NCI-H1105 treated with DMSO at 0.1 percent for 48 hours (cell line): Measurements from ENCODE around the gene ESRRB.

Experiments used
- DNase-seq: peaks from one replicate; lab custom pipeline; 2025; lab: John Stamatoyannopoulos, UW

Gene ESRRB

GRCh38 chr14:76407449-76408150 is 31.7 kb downstream of the ESRRB start:
- DNase-seq: no peak

DNA sequence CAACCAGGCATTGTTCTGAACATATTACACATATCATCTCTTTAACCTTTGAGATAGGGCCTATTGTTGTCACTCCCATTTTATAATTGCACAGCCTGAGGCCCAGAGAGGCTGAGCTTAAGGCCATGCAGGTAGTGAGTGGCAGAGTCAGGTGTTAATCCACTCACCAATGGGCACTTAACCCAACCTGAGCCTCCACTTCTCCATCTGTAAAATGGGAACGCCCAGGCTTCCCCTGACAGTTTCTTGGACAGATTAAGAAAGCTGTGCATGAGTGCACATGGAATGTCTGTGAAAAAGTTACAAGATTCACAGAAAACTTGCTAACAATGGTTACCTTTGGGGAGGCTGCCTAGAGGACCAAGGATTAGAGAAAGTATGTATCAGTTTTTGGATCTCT is 32.9 kb downstream of the ESRRB start:
- no peak for DNase-seq

GRCh38 chr14:76412501-76412900 is 36.6 kb downstream of the ESRRB start:
- DNase-seq: no peak

DNA sequence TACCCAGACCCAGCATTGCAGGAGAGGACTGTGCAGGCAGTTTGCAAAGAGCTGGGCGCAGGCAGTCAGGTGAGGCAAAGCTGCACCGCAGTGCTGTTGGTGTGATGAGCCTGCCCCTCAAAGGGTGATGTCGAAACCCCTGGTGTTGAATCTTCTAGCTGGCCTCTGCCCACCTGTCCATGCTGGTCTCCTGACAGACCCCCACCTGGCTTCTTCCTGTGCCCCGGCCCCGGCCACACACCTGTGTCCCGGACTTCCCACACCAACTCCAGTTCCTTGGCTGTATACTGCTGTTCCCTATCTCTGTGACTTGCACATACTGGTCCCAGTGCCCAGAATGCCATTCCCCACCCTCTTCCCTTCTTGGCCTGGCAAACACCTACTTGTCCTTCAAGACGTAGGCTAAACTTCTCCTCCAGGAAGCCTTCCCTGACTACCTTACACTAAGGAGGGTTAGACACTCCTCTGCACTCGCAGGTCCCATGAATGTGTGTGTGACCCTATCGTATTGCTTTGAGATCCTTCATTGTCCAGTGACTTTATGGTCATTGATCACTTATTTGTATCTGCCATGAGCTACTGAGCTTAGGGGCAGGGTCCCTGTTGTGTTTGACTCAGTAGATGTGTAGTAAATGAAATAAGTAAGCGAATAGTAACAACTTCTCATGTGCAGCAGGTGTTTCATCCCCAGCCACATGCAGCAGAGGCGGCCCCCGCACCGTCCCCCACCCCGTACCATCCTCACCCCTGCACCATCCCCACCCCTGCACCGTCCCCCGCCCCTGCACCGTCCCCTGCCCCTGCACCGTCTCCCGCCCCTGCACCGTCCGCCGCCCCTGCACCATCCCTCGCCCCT is 37.4 kb downstream of the ESRRB start:
- DNase-seq: no peak

DNA sequence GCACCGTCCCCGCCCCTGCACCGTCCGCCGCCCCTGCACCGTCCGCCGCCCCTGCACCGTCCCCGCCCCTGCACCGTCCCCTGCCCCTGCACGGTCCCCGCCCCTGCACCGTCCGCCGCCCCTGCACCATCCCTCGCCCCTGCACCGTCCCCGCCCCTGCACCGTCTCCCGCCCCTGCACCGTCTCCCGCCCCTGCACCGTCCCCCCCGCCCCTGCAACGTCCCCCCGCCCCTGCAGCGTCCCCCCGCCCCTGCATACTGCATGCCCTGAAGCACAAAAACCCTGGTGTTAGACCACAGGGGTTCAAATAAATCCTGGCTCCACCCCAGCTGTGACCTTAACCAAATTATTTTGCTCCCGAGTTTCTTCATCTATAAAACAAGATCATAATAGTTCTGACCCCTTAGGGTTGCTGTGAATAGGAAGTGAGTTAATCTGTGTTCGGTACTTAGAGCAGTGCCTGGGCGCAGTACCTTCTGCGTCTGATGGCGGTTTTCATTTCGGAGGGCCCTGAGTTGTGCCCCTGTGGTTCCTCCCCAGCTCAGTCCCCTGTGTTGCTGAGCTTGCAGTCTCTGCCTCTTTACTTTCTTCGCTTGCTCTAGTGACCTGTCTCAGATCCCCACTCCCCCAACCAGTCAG is 38.1 kb downstream of the ESRRB start:
- DNase-seq: no peak

DNA sequence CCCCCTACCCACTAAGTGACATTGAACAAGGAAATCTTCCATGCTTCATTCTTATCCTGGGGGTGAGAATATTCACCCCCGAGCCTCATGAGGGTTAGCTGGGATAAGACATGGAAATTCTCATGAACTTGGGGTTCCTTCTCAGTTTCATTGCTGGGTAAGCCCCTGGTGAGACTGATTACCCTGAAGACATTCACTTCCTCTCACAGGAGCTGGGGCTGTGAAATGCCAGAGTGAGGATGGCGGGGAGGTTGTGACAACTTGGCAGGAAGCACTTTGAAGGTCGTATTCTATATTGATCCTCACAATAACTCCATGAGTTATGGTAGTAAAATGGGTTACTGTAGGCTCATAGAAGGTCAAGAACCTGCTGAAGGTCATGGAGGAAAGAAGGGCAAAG is 43.5 kb downstream of the ESRRB start:
- DNase-seq: no peak

DNA sequence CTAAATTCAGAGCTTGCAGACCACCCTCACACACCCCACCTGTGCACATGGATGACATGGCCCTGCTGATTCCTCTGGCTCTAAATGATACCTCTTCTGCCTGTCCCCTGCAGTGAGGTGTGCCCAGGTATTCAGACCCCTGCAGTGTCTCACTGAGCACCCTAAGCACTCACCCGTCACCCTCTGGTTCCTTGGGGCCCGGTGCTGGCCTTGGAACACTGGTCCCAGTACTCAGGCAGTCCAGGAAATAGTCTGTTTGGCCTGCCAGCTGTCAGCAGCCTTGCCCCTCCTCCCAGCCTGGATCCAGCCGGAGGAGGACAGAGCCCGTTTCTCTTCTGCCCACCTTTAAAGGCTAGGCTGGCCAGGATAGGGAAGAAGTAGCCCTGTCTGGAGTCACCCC is 44.9 kb downstream of the ESRRB start:
- no peak for DNase-seq

DNA sequence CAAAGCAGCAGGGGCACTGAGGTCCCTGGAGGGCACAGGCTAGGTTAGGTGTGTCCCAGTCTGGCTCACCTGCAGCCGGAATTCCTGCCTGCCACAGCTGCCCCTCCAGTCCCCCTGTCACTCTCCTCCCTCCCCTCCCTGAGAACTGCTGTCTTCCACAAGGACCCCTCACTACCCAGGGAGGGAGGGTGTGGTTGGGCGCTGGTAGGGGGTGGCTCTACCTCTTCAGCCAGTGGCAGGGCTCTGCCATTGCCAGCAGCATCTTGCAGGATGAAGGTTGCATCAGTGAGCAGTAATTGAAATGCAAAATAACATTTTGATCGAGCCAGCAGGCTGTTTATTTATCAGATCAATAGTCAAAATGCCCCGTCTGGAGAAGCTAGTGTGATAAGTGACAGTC is 45.7 kb downstream of the ESRRB start:
- no peak for DNase-seq

DNA sequence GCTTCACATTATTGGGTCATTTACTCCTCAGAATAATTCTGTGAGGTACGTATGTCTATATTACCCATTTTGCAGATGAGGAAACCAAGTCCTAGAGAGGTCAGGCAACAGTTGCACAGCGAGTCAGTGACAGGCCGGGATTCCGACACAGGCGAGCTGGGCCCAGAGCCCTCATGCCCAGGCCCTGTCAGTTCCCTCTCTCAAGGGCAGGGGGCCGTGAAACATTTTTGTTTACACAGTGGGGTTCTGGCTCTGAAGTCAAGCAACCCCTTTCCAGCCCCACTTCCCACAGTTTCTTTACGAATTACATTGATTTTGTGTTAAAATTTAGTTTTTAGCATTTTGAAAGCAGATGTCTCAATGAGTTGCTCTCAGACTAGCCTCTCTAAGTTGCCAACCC is 46.7 kb downstream of the ESRRB start:
- DNase-seq: no peak

GRCh38 chr14:76423534-76423933 is 47.6 kb downstream of the ESRRB start:
- DNase-seq: no peak

DNA sequence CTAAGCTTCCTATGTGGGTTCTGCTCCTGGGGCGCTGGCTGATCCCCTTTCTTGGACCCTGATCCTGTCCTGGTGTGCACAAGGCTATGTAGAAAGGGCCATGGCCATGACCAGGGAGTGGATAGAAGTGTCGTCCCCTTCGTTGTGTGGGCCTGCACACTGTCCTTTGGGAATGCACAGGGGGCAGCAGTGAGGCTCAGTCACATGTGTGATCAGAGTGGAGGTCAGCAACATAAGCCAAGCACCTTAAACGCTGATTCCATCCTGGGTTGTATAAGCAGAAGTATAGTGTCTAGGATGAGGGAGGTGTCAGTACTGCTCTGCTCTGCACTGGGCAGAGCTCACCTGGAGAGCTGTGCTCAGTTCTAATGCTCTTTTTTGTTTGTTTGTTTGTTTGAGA is 48.4 kb downstream of the ESRRB start:
- no peak for DNase-seq

- no peak for DNase-seq
These were observed 50.3 kb downstream of the ESRRB start for GRCh38 chr14:76426161-76426696.

- peak; percentile 53 for DNase-seq
These were observed 52.7 kb downstream of the ESRRB start for GRCh38 chr14:76428611-76429010.

- no peak for DNase-seq
These were observed 54.1 kb downstream of the ESRRB start for GRCh38 chr14:76430017-76430416.

GRCh38 chr14:76430475-76430980 is 54.6 kb downstream of the ESRRB start:
- DNase-seq: no peak

GRCh38 chr14:76431538-76431937 is 55.6 kb downstream of the ESRRB start:
- DNase-seq: no peak

GRCh38 chr14:76432827-76433752 is 57.2 kb downstream of the ESRRB start:
- DNase-seq: no peak

DNA sequence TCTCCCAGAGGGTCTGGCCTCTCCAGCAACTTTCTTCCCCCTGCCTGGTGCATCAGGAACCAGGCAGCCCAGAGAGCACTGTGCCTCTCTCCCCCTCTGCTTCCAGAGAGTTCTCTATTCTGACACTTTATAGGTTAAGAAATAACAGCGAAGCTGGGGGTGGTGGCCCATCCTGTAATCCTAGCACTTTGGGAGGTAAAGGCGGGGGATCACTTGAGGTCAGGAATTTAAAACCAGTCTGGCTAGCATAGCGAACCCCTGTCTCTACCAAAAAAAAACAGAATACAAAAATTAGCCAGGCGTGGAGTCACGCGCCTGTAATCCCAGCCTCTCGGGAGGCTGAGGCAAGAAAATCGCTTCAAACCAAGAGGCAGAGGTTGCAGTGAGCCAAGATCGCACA is 58.3 kb downstream of the ESRRB start:
- no peak for DNase-seq

DNA sequence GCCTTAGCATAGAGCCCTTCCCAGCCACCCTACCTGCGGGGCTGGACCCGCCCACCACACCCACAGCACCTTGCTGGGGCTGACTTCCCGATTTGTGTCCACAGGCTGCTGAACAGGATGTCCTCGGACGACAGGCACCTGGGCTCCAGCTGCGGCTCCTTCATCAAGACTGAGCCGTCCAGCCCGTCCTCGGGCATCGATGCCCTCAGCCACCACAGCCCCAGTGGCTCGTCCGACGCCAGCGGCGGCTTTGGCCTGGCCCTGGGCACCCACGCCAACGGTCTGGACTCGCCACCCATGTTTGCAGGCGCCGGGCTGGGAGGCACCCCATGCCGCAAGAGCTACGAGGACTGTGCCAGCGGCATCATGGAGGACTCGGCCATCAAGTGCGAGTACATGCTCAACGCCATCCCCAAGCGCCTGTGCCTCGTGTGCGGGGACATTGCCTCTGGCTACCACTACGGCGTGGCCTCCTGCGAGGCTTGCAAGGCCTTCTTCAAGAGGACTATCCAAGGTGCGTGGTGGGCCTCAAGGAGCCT is 63.4 kb downstream of the ESRRB start:
- no peak for DNase-seq

DNA sequence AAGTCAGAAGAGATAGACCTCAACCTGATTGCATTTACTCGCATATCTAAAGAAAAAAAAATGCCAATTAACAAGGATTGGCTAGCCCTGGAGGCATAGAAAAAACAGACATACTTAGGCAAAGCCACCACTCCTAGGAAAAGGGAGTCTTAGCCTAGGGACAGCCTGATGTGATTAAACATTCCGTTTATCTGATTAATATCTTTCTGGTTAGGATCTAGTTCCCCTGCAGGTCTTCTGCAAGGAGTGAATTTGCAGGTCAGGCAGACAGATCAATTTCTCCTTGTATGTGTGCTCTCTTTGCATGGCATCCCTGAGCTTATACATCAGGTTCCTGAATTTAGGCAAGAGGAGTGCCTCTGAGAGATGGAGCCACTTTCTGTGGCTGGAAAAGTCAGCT is 70.5 kb downstream of the ESRRB start:
- DNase-seq: no peak

- no peak for DNase-seq
These were observed 71.0 kb downstream of the ESRRB start for GRCh38 chr14:76446921-76447320.
